H1 (cell line): Measurements from ENCODE around the gene TGFB2. TPM values are rescaled to one million over a fixed set of nuclear protein-coding genes. Genes with fewer than 3 reads are reported as not detected.

Experiments used
- CTCF ChIA-PET: fragments of 300-600 bp; sonication (Branson Sonifier 250); formaldehyde crosslinking; loops from one replicate; lab custom pipeline; 2021; ENCODE audit not compliant: partially characterized antibody; lab: Charles Lee
- POLR2A ChIA-PET: fragments of 300-600 bp; sonication (Branson Sonifier 250); formaldehyde crosslinking; loops from one replicate; lab custom pipeline; 2021; ENCODE audit warnings: inconsistent platforms; ENCODE audit not compliant: partially characterized antibody; lab: Charles Lee
- DNase-seq, 2 experiments: peaks; one replicate each; pipeline versions ENCODE4 v3.0.0 to v3.0.0-alpha.2; 2010 to 2022; ENCODE audit warnings: low spot score in 2 of 2, low read depth in 1 of 2, mixed read lengths in 1 of 2
- FAIRE-seq: peaks from 2 replicates; lab custom pipeline; 2011; peaks lifted over from hg19 to GRCh38; lab: Jason Lieb, UNC
- H2AFZ ChIP-seq: 2 replicates; pipeline ENCODE4 v1.8.1; 2012; ENCODE audit warnings: low read length, inconsistent platforms
- H2AK5ac ChIP-seq: 2 replicates; pipeline ENCODE4 v1.6.1; 2013; ENCODE audit warnings: low read depth, low read length
- H2BK120ac ChIP-seq: replicated peaks from 2 replicates; pipeline ENCODE3; 2013; ENCODE audit warnings: low read depth, low read length, inconsistent platforms
- H2BK12ac ChIP-seq: 2 replicates; pipeline ENCODE4 v1.6.1; 2013; ENCODE audit warnings: low read depth, low read length
- H2BK15ac ChIP-seq: 2 replicates; pipeline ENCODE4 v1.6.1; 2013; ENCODE audit warnings: low read length
- H2BK20ac ChIP-seq: 2 replicates; pipeline ENCODE4 v1.6.1; 2013; ENCODE audit warnings: low read length
- H2BK5ac ChIP-seq: 2 replicates; pipeline ENCODE4 v1.6.1; 2013; ENCODE audit warnings: low read depth, low read length
- H3K14ac ChIP-seq: 2 replicates; pipeline ENCODE4 v1.6.1; 2013; ENCODE audit warnings: inconsistent platforms; ENCODE audit not compliant: insufficient read length
- H3K18ac ChIP-seq: 2 replicates; pipeline ENCODE4 v1.6.1; 2013; ENCODE audit warnings: low read length; ENCODE audit errors: extremely low read depth
- H3K23ac ChIP-seq: 2 replicates; pipeline ENCODE4 v1.6.1; 2013; ENCODE audit warnings: inconsistent platforms; ENCODE audit not compliant: insufficient read length
- H3K23me2 ChIP-seq: 2 replicates; pipeline ENCODE4 v1.6.1; 2013; ENCODE audit warnings: low read depth, low read length
- H3K27ac ChIP-seq: 2 replicates; pipeline ENCODE4 v1.6.1; 2011; ENCODE audit warnings: low read depth, low read length, inconsistent platforms
- H3K27me3 ChIP-seq, 4 experiments: replicated peaks in 1 of 4; 1 replicate in 1 of 4; 2 replicates in 3 of 4; pipeline versions ENCODE4 v1.6.1 to v1.8.1; 2011 to 2013; ENCODE audit warnings: low read length in 3 of 4, mild to moderate bottlenecking in 3 of 4, inconsistent platforms in 2 of 4, mixed read lengths in 2 of 4, moderate library complexity in 1 of 4; ENCODE audit not compliant: control insufficient read depth in 3 of 4, insufficient read depth in 3 of 4; ENCODE audit errors: extremely low read depth in 1 of 4
- H3K36me3 ChIP-seq, 4 experiments: 2 replicates each; pipeline versions ENCODE4 v1.6.1 to v1.8.1; 2011 to 2013; ENCODE audit warnings: mild to moderate bottlenecking in 4 of 4, low read length in 3 of 4, moderate library complexity in 2 of 4, control low read depth in 1 of 4, inconsistent platforms in 1 of 4; ENCODE audit not compliant: insufficient read depth in 4 of 4, control insufficient read depth in 2 of 4
- H3K4ac ChIP-seq: replicated peaks from 2 replicates; pipeline ENCODE3; 2013; ENCODE audit warnings: low read length, low read depth, mixed read lengths, inconsistent platforms; ENCODE audit not compliant: insufficient read length
- H3K4me1 ChIP-seq, 4 experiments: replicated peaks in 1 of 4; 1 replicate in 1 of 4; 2 replicates in 3 of 4; pipeline versions ENCODE4 v1.6.1 to v1.8.1; 2011 to 2013; ENCODE audit warnings: low read length in 3 of 4, inconsistent platforms in 2 of 4, mixed read lengths in 1 of 4; ENCODE audit not compliant: insufficient read depth in 4 of 4, control insufficient read depth in 3 of 4
- H3K4me2 ChIP-seq, 2 experiments: 2 replicates each; pipeline versions ENCODE4 v1.6.1 to v1.8.1; 2011 to 2013; ENCODE audit warnings: low read depth in 2 of 2, low read length in 2 of 2, control low read depth in 1 of 2, inconsistent platforms in 1 of 2, mild to moderate bottlenecking in 1 of 2; ENCODE audit not compliant: insufficient read depth in 1 of 2
- H3K4me3 ChIP-seq, 4 experiments: fragments of 200-600, 300-600 bp in 1 of 4; sonication (generic), shearing (Covaris generic), sonication (Bioruptor Twin) in 1 of 4; 2 replicates each; pipeline versions ENCODE4 v1.5.1 to v1.8.1; 2011 to 2016; ENCODE audit warnings: low read length in 4 of 4, low read depth in 3 of 4, control low read depth in 2 of 4, inconsistent platforms in 2 of 4, mild to moderate bottlenecking in 2 of 4, mixed read lengths in 1 of 4, moderate library complexity in 1 of 4; ENCODE audit not compliant: insufficient read depth in 2 of 4; ENCODE audit errors: extremely low read depth in 1 of 4
- H3K56ac ChIP-seq: replicated peaks from 2 replicates; pipeline ENCODE3; 2013; ENCODE audit warnings: low read depth, mild to moderate bottlenecking, mixed read lengths, low read length, inconsistent platforms; ENCODE audit not compliant: insufficient read length
- H3K79me1 ChIP-seq: 2 replicates; pipeline ENCODE4 v1.6.1; 2013; ENCODE audit warnings: low read depth, low read length, control low read depth
- H3K79me2 ChIP-seq, 2 experiments: 2 replicates each; pipeline versions ENCODE4 v1.6.1 to v1.8.1; 2012 to 2013; ENCODE audit warnings: low read length in 2 of 2, mild to moderate bottlenecking in 2 of 2, inconsistent platforms in 1 of 2; ENCODE audit not compliant: insufficient read depth in 2 of 2, control insufficient read depth in 1 of 2
- H3K9ac ChIP-seq, 4 experiments: replicated peaks in 1 of 4; 1 replicate in 1 of 4; 2 replicates in 3 of 4; pipeline versions ENCODE4 v1.6.1 to v1.8.1; 2011 to 2013; ENCODE audit warnings: low read depth in 3 of 4, low read length in 3 of 4, control low read depth in 2 of 4, mild to moderate bottlenecking in 2 of 4, moderate library complexity in 2 of 4, inconsistent platforms in 1 of 4; ENCODE audit errors: extremely low read depth in 1 of 4
- H3K9me3 ChIP-seq, 2 experiments: 2 replicates each; pipeline versions ENCODE4 v1.6.1 to v1.8.1; 2012 to 2013; ENCODE audit warnings: mild to moderate bottlenecking in 2 of 2, moderate library complexity in 2 of 2, control low read depth in 1 of 2, inconsistent platforms in 1 of 2, low read depth in 1 of 2, low read length in 1 of 2, mixed read lengths in 1 of 2; ENCODE audit not compliant: insufficient read depth in 2 of 2
- H4K20me1 ChIP-seq, 2 experiments: replicated peaks in 1 of 2; 2 replicates each; pipeline versions ENCODE3 to v1.8.1; 2011 to 2013; ENCODE audit warnings: inconsistent platforms in 2 of 2, low read length in 2 of 2, mild to moderate bottlenecking in 1 of 2; ENCODE audit not compliant: insufficient read depth in 2 of 2, control insufficient read depth in 1 of 2
- H4K5ac ChIP-seq: 2 replicates; pipeline ENCODE4 v1.6.1; 2013; ENCODE audit warnings: low read length, low read depth, mixed read lengths, inconsistent platforms; ENCODE audit not compliant: insufficient read length
- H4K8ac ChIP-seq: 2 replicates; pipeline ENCODE4 v1.8.0; 2013; ENCODE audit warnings: mild to moderate bottlenecking, moderate library complexity, low read length, inconsistent platforms; ENCODE audit not compliant: insufficient read depth; ENCODE audit errors: extremely low read depth
- H4K91ac ChIP-seq: replicated peaks from 2 replicates; pipeline ENCODE3; 2013; ENCODE audit warnings: low read length, mixed read lengths, inconsistent platforms; ENCODE audit not compliant: insufficient read length
- CBX5 ChIP-seq: fragments of 300-800, 300-1000 bp; sonication (generic); IDR thresholded peaks from 2 replicates; pipeline ENCODE4 v1.7.1; 2016; ENCODE audit warnings: antibody characterized with exemption, low read length, low read depth
- E2F6 ChIP-seq: IDR thresholded peaks from 2 replicates; pipeline ENCODE4 v1.6.1; 2012; ENCODE audit warnings: inconsistent platforms
- NANOG ChIP-seq: IDR thresholded peaks from 2 replicates; pipeline ENCODE4 v1.6.1; 2011; ENCODE audit warnings: low read length, low read depth, mild to moderate bottlenecking, inconsistent platforms; ENCODE audit not compliant: insufficient read depth, poor library complexity, severe bottlenecking
- POLR2AphosphoS5 ChIP-seq: IDR thresholded peaks from 2 replicates; pipeline ENCODE4 v1.6.1; 2011; ENCODE audit warnings: low read depth, low read length
- SIRT6 ChIP-seq: IDR thresholded peaks from one replicate; pipeline ENCODE4 v1.7.1; 2012; ENCODE audit warnings: low read length, inconsistent platforms
- TCF12 ChIP-seq: IDR thresholded peaks from 2 replicates; pipeline ENCODE4 v1.6.1; 2011; ENCODE audit warnings: low read depth, mild to moderate bottlenecking, low read length
- WGBS, 2 experiments: shearing (Covaris generic) in 1 of 2; methylation state at CpG; one replicate each; pipeline versions ENCODE4 v1.1.6 to v1.1.7; 2013 to 2015; ENCODE audit warnings: low lambda C conversion rate in 2 of 2, mixed read lengths in 2 of 2, inconsistent platforms in 1 of 2, low coverage in 1 of 2, missing lambda C conversion rate in 1 of 2; ENCODE audit not compliant: insufficient replicate concordance in 2 of 2, insufficient coverage in 1 of 2, insufficient read length in 1 of 2; ENCODE audit errors: extremely low coverage in 1 of 2, missing lambda C conversion rate in 1 of 2; 5-methylcytosine and 5-hydroxymethylcytosine counted together
- polyA plus RNA-seq, 7 experiments: library from polyadenylated mRNA; depleted of rRNA in 3 of 7; stranded (reverse) in 5 of 7; unstranded in 2 of 7; fragments of >200 nt in 5 of 7; fragments of 200-250 nt in 2 of 7; gene quantifications; 1 replicate in 5 of 7; 2 replicates in 1 of 7; 4 replicates in 1 of 7; pipeline versions ENCODE4 v1.2.1 to v1.2.3, GENCODE V29; 2011 to 2013; ENCODE audit warnings: missing spikeins in 2 of 7, mixed read lengths in 2 of 7
- total RNA-seq: library from RNA; stranded (reverse); fragmentation: NEBNext Ultra II Directional; extraction: Animal tissue kit (Norgen Biotek cat#: 25700); gene quantifications from 2 replicates; pipeline ENCODE4 v1.2.1, GENCODE V29; 2021

The TGFB2 gene
- total and polyA plus RNA-seq, 2 of the 8 experiments (the other 6 are each of a cell fraction or from before 2014, with no cell fraction given) = 0.26 to 0.84 TPM

DNA sequence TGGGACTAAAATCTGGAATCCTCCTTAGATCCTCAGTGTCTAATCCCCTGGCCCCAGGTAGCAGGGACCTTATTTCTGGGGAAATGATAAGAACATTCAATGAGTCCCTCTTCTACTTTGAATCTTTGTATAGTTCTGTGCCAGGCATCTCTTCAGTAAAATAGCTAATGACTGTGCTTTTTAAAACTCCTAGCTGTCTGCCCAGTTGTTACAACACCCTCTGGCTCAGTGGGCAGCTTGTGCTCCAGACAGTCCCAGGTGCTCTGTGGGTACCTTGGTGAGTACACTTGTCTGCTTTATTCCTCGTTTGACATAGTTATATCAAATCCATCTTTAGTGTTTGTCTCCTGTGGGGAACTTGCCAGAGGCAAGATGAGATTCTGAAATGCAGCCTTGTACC lies 18.0 kb downstream of the TGFB2 start:
- CTCF ChIA-PET = interaction anchor here (1.1 to 4.3 kb wide), 7 partner anchors 9 to 704 kb away, joined by 3 to 18 read pairs (median 3); no protein-coding TSS in a partner anchor
- H3K79me2 ChIP-seq = no peaks in the 10 kb centered on the region
- TF ChIP-seq TCF12 (no peak), NANOG (no peak), CBX5 (no peak), E2F6 (no peak), POLR2AphosphoS5 (no peak), SIRT6 (no peak)

More for the DNA sequence above, 18.0 kb downstream of the TGFB2 start:
- H2BK120ac ChIP-seq = no peak overlapping the region
- H3K4ac ChIP-seq = no peak overlapping the region
- H2BK12ac ChIP-seq = no peak overlapping the region
- H2BK15ac ChIP-seq = no peak overlapping the region
- H4K20me1 ChIP-seq = no peaks in the 10 kb centered on the region
- H3K14ac ChIP-seq = no peak overlapping the region
- H2AK5ac ChIP-seq = no peak overlapping the region
- H3K23me2 ChIP-seq = no peaks in the 10 kb centered on the region
- no peaks in the 10 kb centered on the region for H3K79me1 ChIP-seq
- no peak overlapping the region for H2BK20ac ChIP-seq
- H3K18ac ChIP-seq = no peak overlapping the region
- H3K27ac ChIP-seq = no peak overlapping the region
- no peak for FAIRE-seq
- no peaks in the 10 kb centered on the region for H3K9me3 ChIP-seq
- H3K56ac ChIP-seq = no peak overlapping the region
- H3K4me1 ChIP-seq = peaks cover 0 to 2% (median 0%) of the 10 kb centered on the region in 4 experiments; a peak in 1 of 7 replicates
- no peak overlapping the region for H2BK5ac ChIP-seq
- no peak overlapping the region for H4K91ac ChIP-seq
- POLR2A ChIA-PET = interaction anchor here (0.5 kb wide), 1 partner anchor 1172 kb away, joined by 3 read pairs; no protein-coding TSS in a partner anchor
- no peaks in the 10 kb centered on the region for H3K27me3 ChIP-seq
- no peak overlapping the region for H4K8ac ChIP-seq
- H3K36me3 ChIP-seq = no peaks in the 10 kb centered on the region
- H4K5ac ChIP-seq = no peak overlapping the region
- H3K4me3 ChIP-seq = no peak overlapping the region
- H3K23ac ChIP-seq = no peak overlapping the region
- H3K9ac ChIP-seq = no peak overlapping the region
- WGBS, 2 experiments = 94% methylated on average over 1 of the region's 1 CpG; no CpG with 5 or more reads in 1 of the 2 experiments
- no peak overlapping the region for H3K4me2 ChIP-seq
- peak in 1 of 2 experiments; percentile 19 for DNase-seq
- no peak overlapping the region for H2AFZ ChIP-seq
